ENCODE results near the gene CREB3L2.
"Not testable (repeated sequence)": the region's sequence is repeated elsewhere in the genome, so short reads cannot be mapped to it uniquely, and the experiment has no call there.

The CREB3L2 gene

DNA sequence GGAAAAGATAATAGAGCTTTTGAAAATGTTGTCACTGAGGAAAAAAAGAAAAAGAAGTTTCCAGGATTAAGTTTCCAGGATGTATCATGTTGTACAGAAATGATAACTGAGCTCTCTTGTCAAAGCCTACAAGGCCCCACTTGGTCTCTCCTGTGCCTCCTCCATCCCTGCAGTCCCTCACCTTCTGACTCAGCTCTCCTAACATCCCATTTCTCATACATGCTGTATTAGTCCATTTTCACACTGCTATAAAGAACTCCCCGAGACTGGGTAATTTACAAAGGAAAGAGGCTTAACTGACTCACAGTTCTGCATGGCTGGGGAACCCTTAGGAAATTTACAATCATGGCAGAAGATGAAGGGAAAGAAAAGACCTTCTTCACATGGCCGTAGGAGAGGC, 151.3 kb downstream of the CREB3L2 start:
- Mint-ChIP-seq H3K4me3 (no peak overlapping the region), H3K9me3 (no peaks in the 10 kb centered on the region), H3K27ac (no peak overlapping the region), H3K4me1 (ENCODE audit: low read depth) (peaks cover 21% of the 10 kb centered on the region), H3K36me3 (ENCODE audit: low read depth) (no peaks in the 10 kb centered on the region), H3K27me3 (peaks cover 69% of the 10 kb centered on the region)
- no peak for DNase-seq

DNA sequence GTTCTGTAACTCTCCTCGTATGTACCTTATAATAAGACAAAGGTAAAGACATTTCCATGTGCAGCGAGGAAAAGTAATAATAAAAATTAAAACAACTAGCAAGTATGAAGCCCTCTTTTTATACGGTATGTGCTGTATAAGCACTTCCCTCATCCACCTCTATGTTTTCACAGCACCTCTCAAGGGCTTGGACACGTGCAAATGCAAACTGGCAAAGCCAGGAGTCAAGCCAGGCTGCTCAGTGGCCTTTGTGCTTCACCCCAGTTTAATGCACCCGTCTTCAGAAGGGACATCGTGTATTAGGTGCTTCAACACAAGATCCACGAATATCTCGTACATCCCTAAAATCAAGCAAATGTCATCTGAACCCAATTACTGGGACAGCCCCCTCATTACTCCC, 153.8 kb downstream of the CREB3L2 start:
- Mint-ChIP-seq H3K27ac (no peak overlapping the region), H3K9me3 (no peaks in the 10 kb centered on the region), H3K4me3 (peak overlapping the region; percentile 41), H3K4me1 (ENCODE audit: low read depth) (peaks cover 18% of the 10 kb centered on the region), H3K36me3 (ENCODE audit: low read depth) (no peaks in the 10 kb centered on the region), H3K27me3 (peaks cover 87% of the 10 kb centered on the region)
- no peak for DNase-seq

DNA sequence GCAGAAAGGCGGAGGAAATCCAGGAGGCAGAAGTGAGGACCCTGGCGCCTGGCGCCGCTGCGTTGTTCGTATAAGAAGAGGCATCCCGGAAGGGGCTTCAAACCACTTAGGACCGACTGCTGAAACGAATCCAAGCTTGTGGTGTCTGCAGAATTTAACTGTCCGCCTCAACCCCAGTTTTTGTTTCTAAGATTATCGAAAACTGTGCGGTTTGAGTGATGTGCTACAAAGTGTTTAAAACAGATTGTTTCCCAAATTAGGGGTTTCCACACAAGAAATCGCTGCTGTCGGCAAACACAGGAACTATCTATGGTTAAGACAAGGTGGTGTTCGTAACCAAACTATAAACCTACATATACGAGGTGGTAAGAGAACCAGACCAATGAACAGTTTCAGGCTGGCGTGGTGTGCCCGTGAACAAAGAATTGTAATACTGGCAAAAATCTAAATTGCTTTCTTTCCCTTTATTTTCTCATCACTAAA, 154.3 kb downstream of the CREB3L2 start:
- Mint-ChIP-seq H3K27ac (no peak overlapping the region), H3K9me3 (no peaks in the 10 kb centered on the region), H3K4me3 (peak overlapping the region; percentile 41), H3K36me3 (ENCODE audit: low read depth) (no peaks in the 10 kb centered on the region), H3K4me1 (ENCODE audit: low read depth) (peaks cover 18% of the 10 kb centered on the region), H3K27me3 (peaks cover 86% of the 10 kb centered on the region)
- no peak for DNase-seq

DNA sequence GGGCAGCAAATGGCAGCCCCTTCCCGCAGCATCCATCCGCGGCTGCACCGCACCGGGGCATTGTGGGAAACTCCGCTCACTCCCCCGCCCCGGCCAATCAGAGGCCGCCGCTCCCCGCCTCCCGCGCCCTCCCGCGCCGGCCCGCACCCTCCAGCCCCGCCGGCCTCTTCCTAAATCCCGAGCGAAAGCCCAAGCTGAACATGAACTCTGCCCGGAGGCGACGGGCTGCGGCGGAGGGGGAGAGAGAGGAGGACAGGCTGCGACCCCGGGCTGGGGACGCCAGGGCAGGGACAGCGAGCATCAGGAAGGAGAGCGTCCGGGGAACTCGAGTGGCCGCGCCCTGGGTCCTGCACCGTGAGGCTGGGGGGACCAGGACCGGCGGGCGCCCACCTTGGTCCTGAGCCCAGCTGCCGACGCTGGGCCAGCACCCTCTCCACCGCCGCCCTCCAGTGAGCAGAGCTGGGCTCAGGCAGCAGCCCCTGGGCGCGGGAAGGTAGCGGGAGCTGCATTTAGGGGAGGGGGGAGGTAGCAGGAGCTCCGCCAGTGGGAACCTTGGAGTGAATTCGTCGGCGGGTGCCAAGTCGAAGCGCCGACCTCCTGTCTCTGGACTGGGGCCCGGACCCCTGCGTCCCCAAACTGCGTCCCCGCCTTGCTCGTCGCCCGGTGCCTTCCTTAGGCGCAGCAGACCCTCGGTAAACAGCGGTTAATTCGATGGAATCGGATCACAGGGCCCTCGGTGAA, 154.9 kb downstream of the CREB3L2 start, which contains the start of gene DGKI:
Gene DGKI (minus strand): TSS at position 148 of the 741 bp plus-strand sequence.
- Mint-ChIP-seq H3K27ac (no peak within 1 kb of the TSS), H3K27me3 (peaks cover 85% of the 10 kb centered on the region), H3K9me3 (no peaks in the 10 kb centered on the region), H3K4me1 (ENCODE audit: low read depth) (peaks cover 18% of the 10 kb centered on the region), H3K4me3 (peak within 1 kb of the TSS; percentile 59), H3K36me3 (ENCODE audit: low read depth) (no peaks in the 10 kb centered on the region)
- DNase-seq: peak; percentile 38

DNA sequence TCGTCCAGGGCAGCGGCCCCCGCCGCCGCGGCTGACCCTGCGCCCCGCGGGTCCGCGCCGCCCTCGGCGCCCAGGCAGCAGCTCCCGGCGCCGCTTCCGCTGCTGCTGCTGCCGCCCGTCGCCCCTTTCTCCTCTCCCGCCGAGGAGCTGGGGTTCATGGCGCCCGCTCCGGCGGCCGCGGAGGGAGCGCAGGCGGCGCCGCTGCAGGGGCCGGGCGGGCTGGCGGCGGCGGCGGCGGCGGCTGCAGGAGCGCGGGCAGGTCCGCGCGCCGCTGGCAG, 155.4 kb downstream of the CREB3L2 start:
- DNase-seq: no peak
- H3K9me3 Mint-ChIP-seq: no peaks in the 10 kb centered on the region
- no peak overlapping the region for H3K27ac Mint-ChIP-seq
- H3K4me1 Mint-ChIP-seq (ENCODE audit: low read depth): peaks cover 15% of the 10 kb centered on the region
- no peaks in the 10 kb centered on the region for H3K36me3 Mint-ChIP-seq (ENCODE audit: low read depth)
- H3K4me3 Mint-ChIP-seq: no peak overlapping the region
- H3K27me3 Mint-ChIP-seq: peaks cover 86% of the 10 kb centered on the region

DNA sequence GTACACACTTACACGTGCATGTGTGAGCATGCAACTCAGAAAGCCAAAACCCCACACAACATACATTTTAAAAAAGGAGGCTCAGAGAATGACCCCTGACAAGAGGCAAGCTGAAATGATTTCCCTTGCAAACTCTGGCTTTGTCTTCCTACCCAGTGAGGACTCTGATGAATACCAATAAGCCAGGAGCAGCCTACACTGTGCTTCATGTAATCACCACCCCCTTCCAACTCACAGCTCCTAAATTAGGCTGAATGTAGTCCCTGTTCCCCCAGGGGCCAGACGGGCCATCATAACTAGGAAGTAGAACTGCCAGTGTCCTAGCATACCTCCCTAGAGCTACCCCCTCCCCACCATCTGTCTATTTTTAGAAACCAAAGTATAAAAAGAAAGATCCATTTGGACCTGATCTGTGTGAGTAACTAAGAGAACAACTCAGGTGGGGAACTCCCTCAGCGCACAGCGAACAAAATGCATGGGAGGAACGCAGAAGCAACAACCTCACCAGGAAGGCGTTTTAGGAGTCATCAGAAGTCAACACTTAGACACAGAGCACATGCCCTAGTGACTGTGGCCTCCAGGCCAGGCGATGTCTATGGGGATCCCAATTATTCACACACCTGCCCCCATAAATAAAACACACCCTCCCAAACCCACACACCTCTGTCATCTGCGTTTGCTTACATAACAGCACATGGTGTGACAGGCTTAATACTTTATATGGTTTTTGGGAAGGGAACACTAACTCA, 157.0 kb downstream of the CREB3L2 start:
- H3K27ac Mint-ChIP-seq: no peak overlapping the region
- peaks cover 83% of the 10 kb centered on the region for H3K27me3 Mint-ChIP-seq
- H3K36me3 Mint-ChIP-seq (ENCODE audit: low read depth): no peaks in the 10 kb centered on the region
- H3K9me3 Mint-ChIP-seq: no peaks in the 10 kb centered on the region
- H3K4me1 Mint-ChIP-seq (ENCODE audit: low read depth): peaks cover 6% of the 10 kb centered on the region
- H3K4me3 Mint-ChIP-seq: no peak overlapping the region
- DNase-seq: no peak

DNA sequence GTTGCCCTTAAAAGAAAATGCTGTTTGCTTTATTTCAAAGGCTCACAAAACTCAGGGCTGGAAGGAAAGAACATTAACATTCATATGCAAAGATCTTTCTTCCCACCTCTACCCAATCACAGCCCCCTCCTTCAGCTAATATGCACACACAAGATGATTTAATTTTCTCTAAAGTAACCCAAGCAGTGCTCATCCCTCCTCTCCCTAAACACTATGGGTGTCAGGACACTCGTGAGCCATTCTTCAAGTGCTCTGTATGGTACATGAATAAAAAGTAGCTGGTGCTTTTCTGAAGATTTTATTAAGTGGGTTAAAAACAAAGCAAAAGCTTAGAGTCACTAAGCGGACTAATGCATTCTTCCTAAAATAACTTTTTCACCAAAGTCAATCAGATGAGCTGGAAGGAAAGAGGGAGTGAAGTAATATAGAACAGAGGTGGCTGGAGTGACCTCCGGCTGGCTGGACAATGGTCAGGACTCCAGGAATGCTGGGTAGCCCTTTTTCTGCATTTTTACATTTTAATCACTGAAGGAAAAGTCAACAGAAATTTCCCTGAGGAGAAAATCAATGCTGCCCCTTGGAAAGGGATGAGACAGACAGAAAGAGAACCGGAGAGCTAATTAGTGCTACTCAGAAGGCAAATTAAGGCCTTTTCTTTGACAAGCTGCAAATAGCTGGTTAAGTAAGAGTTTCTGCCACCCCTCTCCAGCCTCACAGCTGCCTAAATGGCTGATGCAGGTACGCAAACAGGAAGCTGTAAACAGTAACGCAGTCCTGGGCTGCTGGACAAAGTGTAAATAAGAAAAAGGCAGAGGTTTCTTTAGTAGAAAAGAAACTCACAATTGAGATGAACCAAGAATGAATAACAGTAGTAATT, 161.7 kb downstream of the CREB3L2 start:
- Mint-ChIP-seq H3K27me3 (peaks cover 76% of the 10 kb centered on the region), H3K36me3 (ENCODE audit: low read depth) (no peaks in the 10 kb centered on the region), H3K27ac (no peak overlapping the region), H3K9me3 (no peaks in the 10 kb centered on the region), H3K4me3 (no peak overlapping the region), H3K4me1 (ENCODE audit: low read depth) (no peaks in the 10 kb centered on the region)
- DNase-seq: no peak

DNA sequence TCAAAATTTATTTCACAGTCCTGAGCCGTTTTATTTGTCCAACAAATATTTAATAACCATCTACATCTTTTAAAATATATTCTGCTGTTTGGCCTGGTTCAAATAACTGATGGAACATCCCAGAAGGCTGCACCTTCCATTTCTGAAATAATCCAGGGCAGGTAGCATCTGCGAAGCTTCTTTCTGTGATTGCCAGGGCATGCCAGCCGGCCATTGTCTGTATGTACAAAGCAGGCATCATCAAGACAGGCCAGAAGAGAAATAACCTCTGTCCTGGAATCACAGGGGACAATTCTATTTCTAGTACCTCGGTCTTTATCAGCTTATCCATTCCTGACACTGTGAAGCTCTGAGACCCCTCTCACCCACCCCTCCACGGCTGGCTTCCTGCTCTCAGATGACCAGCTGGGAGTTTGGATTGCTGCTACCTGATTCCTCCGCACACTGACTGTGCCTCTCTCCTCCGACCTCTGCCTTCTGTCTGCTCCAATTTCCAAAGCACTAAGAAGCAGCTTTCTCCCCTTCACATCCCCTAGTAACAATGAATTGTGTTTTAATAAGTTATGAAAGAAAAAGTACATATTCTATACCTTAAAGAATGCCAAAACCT, 163.1 kb downstream of the CREB3L2 start:
- Mint-ChIP-seq H3K27me3 (peaks cover 72% of the 10 kb centered on the region), H3K9me3 (peaks cover 4% of the 10 kb centered on the region), H3K27ac (no peak overlapping the region), H3K4me3 (no peak overlapping the region), H3K4me1 (ENCODE audit: low read depth) (no peaks in the 10 kb centered on the region), H3K36me3 (ENCODE audit: low read depth) (no peaks in the 10 kb centered on the region)
- DNase-seq: no peak

DNA sequence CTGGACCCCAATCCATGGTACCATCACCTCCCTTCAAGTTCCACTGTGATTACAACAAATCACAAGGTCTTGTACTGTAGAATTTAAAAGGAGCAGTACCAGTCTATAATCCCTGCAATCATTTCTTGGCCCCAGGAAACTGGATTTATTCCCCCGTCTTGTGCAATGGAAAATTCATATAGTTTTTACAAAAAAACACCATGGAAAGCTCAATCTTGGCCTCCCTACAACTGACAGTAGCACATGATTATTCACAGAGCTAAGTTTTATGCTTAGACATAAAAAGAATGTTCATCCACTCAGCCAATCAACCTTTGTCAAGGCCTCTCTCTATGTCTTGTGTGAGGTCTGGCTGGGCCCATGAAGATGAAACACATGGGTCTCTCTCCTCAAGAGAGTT, 165.3 kb downstream of the CREB3L2 start:
- no peak overlapping the region for H3K27ac Mint-ChIP-seq
- no peak overlapping the region for H3K4me3 Mint-ChIP-seq
- H3K9me3 Mint-ChIP-seq: peaks cover 18% of the 10 kb centered on the region
- no peaks in the 10 kb centered on the region for H3K4me1 Mint-ChIP-seq (ENCODE audit: low read depth)
- H3K36me3 Mint-ChIP-seq (ENCODE audit: low read depth): no peaks in the 10 kb centered on the region
- no peak for DNase-seq
- H3K27me3 Mint-ChIP-seq: peaks cover 62% of the 10 kb centered on the region

DNA sequence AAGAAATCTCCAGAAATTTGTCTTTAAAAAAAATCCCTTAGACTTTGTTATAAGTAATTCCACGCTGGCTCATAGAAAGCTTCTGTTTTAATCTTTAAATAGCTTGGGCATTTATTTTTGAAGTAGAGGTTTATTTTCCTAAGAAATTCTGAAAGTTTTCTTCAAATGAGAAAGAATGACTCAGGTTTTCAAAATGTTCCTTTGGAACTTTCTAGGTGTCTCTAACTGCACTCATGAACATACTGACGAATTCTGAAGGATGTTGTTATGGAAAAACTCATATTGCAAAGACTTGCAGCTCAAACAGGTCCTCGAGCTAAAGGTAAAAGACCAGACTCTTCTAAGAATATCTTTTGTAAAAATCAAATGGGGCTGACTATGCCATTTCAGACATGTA, 165.8 kb downstream of the CREB3L2 start:
- no peaks in the 10 kb centered on the region for H3K36me3 Mint-ChIP-seq (ENCODE audit: low read depth)
- H3K4me1 Mint-ChIP-seq (ENCODE audit: low read depth): no peaks in the 10 kb centered on the region
- peaks cover 58% of the 10 kb centered on the region for H3K27me3 Mint-ChIP-seq
- no peak overlapping the region for H3K27ac Mint-ChIP-seq
- H3K4me3 Mint-ChIP-seq: no peak overlapping the region
- DNase-seq: no peak
- peaks cover 19% of the 10 kb centered on the region for H3K9me3 Mint-ChIP-seq

DNA sequence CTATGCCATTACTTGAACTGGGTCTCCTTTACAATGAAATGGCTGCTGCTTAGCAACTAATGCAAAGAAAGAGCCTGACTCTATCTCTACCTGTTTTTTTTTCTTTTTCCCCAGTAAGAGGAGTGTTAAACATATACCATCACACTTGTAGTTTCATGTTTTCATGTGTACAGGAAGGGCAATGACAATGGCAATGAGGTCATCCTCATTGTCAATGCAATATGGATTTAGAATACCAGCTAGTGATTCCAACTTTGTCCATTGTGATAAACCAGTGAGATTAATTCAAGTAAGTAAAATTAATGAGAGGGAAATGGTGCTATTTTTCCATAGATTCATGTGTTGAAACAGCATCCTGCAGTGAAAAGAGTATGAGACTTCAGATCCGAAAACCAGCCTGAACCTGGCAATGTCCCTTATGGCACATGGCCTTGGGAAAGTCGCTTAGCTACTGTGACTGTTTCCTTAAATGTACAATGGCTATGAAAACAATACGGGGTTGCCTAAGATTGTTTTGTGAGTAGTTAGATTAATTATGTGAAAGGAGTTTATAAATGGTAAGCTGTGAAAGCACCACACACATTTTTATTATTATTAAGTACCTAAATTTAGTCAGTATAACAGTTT, 166.3 kb downstream of the CREB3L2 start:
- Mint-ChIP-seq H3K9me3 (peaks cover 19% of the 10 kb centered on the region), H3K4me1 (ENCODE audit: low read depth) (no peaks in the 10 kb centered on the region), H3K27ac (no peak overlapping the region), H3K27me3 (peaks cover 56% of the 10 kb centered on the region), H3K4me3 (no peak overlapping the region), H3K36me3 (ENCODE audit: low read depth) (no peaks in the 10 kb centered on the region)
- DNase-seq: no peak

DNA sequence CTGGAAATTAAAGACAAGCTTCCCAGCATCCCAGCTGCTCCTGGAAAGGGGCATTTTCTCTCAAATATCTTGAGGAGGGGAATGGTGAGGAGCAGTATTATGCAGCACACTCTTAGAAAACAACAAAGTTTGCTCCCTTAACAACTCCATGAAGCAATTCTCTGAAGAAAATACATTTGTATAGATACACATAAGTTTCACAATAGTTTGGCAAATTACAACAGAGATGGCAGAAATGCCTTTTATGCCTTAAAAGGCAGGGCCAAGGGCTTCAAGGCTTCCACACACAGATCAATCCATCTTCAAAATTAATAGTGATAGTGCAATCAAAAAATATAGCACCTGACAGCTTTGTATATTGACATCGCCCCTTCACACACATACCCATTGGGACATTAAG, 167.3 kb downstream of the CREB3L2 start:
- DNase-seq: no peak
- H3K9me3 Mint-ChIP-seq: peaks cover 19% of the 10 kb centered on the region
- no peak overlapping the region for H3K27ac Mint-ChIP-seq
- H3K4me3 Mint-ChIP-seq: no peak overlapping the region
- no peaks in the 10 kb centered on the region for H3K36me3 Mint-ChIP-seq (ENCODE audit: low read depth)
- H3K4me1 Mint-ChIP-seq (ENCODE audit: low read depth): no peaks in the 10 kb centered on the region
- H3K27me3 Mint-ChIP-seq: peaks cover 51% of the 10 kb centered on the region

DNA sequence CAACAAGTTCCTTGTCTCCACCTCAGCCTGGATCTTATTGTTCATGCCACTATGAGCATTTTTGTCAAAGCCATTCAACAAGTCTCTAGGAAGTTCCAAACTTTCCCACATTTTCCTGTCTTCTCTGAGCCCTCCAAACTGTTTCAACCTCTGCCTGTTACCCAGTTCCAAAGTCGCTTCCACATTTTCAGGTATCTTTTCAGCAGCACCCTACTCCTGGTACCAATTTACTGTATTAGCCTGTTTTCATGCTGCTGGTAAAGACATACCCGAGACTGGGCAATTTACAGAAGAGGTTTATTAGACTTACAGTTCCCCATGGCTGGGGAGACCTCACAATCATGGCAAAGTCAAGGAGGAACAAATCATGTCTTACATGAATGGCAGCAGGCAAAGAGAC, 168.9 kb downstream of the CREB3L2 start:
- H3K4me1 Mint-ChIP-seq (ENCODE audit: low read depth): not testable (repeated sequence)
- H3K9me3 Mint-ChIP-seq: peaks cover 19% of the 10 kb centered on the region

DNA sequence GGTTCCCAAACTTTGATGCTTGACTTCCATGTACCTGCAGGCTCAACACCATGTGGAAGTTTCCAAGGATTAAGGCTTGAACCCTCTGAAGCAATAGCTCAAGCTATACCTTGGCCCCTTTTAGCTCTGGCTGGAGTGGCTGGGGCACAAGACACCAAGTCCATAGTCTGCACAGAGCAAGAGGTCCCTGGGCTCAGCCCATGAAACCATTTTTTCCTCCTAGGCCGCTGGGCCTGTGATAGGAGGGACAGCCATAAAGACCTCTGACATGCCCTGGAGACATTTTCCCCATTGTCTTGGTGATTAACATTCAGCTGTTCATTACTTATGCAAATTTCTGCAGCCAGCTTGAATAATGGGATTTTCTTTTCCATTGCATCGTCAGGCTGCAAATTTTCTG, 169.5 kb downstream of the CREB3L2 start:
- no peaks in the 10 kb centered on the region for H3K4me1 Mint-ChIP-seq (ENCODE audit: low read depth)
- no peak for DNase-seq
- H3K36me3 Mint-ChIP-seq (ENCODE audit: low read depth): no peaks in the 10 kb centered on the region
- no peak overlapping the region for H3K4me3 Mint-ChIP-seq
- peaks cover 48% of the 10 kb centered on the region for H3K27me3 Mint-ChIP-seq
- no peak overlapping the region for H3K27ac Mint-ChIP-seq
- peaks cover 19% of the 10 kb centered on the region for H3K9me3 Mint-ChIP-seq

More for the DNA sequence above, 168.9 kb downstream of the CREB3L2 start:
- H3K27me3 Mint-ChIP-seq: peaks cover 49% of the 10 kb centered on the region
- not testable (repeated sequence) for DNase-seq; H3K4me3 Mint-ChIP-seq; H3K36me3 Mint-ChIP-seq (ENCODE audit: low read depth); H3K27ac Mint-ChIP-seq

All from activated T-cell treated with anti-CD3 and anti-CD28 coated beads, Interleukin-2, amount 50 U/mL, for 24 hours (primary cell).